ENCODE data around the gene CYS1.

Gene CYS1

DNA sequence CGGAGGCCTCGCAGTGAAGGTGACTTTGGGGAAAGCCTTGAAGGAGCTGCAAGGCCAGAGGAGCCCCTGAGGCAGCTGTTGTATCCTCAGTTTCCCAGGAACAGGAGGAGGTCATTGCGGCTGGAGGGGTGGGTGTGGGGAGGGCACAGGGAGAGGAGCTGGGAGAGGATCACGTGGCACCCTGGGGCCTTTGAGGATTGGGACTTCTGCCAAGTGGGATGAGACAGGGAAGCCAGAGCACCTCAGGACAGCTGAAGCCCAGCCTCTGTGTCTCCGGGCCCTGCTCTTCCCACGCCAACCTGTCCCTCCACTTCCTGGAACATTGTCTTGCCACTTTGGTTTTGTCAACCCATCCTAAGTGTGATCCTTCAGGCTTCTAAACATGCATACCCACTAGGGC, 23.0 kb upstream of the CYS1 start:
- Histone ChIP-seq H3K4me3 (ENCODE audit: severe bottlenecking) (no peak overlapping the region), H3K9me3 (ENCODE audit: severe bottlenecking) (peaks cover 4% of the 10 kb centered on the region), H3K36me3 (ENCODE audit: low read depth) (no peaks in the 10 kb centered on the region), H3K27ac (ENCODE audit: poor library complexity, severe bottlenecking) (no peak overlapping the region), H3K27me3 (ENCODE audit: insufficient read depth, poor library complexity, severe bottlenecking) (no peaks in the 10 kb centered on the region), H3K4me1 (ENCODE audit: insufficient read depth, poor library complexity, severe bottlenecking) (no peaks in the 10 kb centered on the region)
- ATAC-seq (ENCODE audit: low read depth) (no peak), DNase-seq (ENCODE audit: low spot score) (no peak)
- no peak for TF ChIP-seq CTCF (IDR thresholded peaks at IDR 0.05; ENCODE audit: poor library complexity, severe bottlenecking)

DNA sequence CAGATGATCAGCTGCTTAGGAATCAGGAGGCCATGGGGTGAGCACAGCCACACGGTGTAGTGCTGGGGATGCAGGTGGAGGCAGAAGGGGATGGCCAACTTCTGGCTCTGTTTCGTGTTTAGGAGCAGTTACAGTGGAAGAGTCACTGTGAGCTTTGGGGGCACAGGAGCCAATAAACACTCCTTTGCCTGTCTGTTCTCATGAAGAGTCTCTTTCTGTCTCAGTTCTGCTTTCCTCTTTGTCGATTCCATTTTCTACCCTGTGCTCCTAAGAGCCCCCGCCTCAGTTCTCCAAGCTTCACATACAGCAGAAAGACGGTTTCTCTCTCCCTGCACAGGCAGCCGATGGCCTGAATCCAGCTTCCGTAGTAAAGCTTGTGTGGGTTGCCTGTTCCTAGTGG, 21.3 kb upstream of the CYS1 start:
- H3K36me3 ChIP-seq (ENCODE audit: low read depth) = no peaks in the 10 kb centered on the region
- peaks cover 2% of the 10 kb centered on the region for H3K9me3 ChIP-seq (ENCODE audit: severe bottlenecking)
- H3K4me1 ChIP-seq (ENCODE audit: insufficient read depth, poor library complexity, severe bottlenecking) = no peaks in the 10 kb centered on the region
- no peak for TF ChIP-seq CTCF (IDR thresholded peaks at IDR 0.05; ENCODE audit: poor library complexity, severe bottlenecking)
- no peak overlapping the region for H3K27ac ChIP-seq (ENCODE audit: poor library complexity, severe bottlenecking)
- no peaks in the 10 kb centered on the region for H3K27me3 ChIP-seq (ENCODE audit: insufficient read depth, poor library complexity, severe bottlenecking)
- no peak for DNase-seq (ENCODE audit: low spot score)
- no peak overlapping the region for H3K4me3 ChIP-seq (ENCODE audit: severe bottlenecking)
- ATAC-seq (ENCODE audit: low read depth) = no peak

DNA sequence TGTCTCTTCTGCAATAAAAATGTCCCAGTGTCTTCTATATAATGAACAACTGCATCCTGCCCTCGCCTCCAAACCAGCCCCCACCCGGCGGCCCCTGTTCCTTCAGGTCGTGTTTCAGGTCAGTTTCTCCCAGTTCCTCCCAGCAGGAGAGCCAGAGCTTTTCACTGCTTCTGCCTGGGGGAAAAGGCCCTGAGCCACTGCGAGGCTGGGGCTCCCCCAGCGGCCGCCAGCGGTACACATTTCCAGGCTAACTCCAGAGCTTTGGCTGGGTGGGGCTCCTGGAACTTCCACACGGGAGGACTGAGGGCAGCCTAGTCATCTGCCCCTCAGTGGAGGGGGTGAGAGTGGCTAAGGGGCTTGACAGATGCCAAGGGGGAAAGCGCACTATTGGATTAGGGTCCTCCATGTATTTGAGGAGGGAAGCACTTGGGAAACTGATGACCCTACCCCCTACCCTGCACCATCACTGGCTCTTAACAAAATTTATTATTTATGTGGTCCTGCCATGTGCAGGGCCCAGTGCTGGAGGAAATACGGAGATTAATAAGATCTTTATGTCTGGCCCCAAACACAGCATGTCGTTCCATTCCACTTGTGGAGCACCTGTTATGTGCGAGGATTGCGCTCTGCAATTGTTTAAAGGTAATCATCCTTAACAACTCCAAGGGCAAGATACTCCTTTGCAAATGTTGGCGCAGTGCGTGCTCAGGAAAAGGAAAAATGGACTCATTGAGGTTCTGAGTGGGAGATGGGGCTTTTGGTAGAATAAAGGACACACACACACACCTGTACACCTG, 17.3 kb upstream of the CYS1 start:
- H3K4me3 ChIP-seq (ENCODE audit: severe bottlenecking) = no peak overlapping the region
- no peaks in the 10 kb centered on the region for H3K27me3 ChIP-seq (ENCODE audit: insufficient read depth, poor library complexity, severe bottlenecking)
- H3K27ac ChIP-seq (ENCODE audit: poor library complexity, severe bottlenecking) = no peak overlapping the region
- ATAC-seq (ENCODE audit: low read depth) (peak; percentile 96), DNase-seq (ENCODE audit: low spot score) (no peak)
- peak; percentile 95 for TF ChIP-seq CTCF (IDR thresholded peaks at IDR 0.05; ENCODE audit: poor library complexity, severe bottlenecking)
- H3K4me1 ChIP-seq (ENCODE audit: insufficient read depth, poor library complexity, severe bottlenecking) = peaks cover 7% of the 10 kb centered on the region
- no peaks in the 10 kb centered on the region for H3K36me3 ChIP-seq (ENCODE audit: low read depth)
- H3K9me3 ChIP-seq (ENCODE audit: severe bottlenecking) = no peaks in the 10 kb centered on the region

DNA sequence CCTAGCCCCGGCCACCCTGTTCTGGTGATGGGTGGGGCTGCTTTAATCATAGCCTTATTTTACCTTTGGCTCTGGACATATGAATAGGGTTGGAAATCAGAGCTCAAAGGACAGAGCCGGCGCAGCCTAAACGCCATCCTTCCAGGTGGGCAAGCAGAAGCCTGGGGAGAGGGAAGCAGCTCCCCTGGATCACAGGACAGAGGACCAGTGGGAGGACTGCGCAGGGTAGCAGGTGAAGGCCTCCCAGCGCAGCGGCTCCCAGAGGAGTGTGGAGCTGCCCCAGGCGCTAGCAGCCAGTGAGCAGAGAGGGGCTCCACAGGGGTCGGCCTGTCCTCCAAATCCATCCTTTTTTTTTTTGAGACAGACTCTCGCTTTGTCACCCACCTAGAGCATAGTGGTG, 16.4 kb upstream of the CYS1 start:
- TF ChIP-seq CTCF (IDR thresholded peaks at IDR 0.05; ENCODE audit: poor library complexity, severe bottlenecking) = no peak
- ATAC-seq (ENCODE audit: low read depth) = no peak
- H3K4me3 ChIP-seq (ENCODE audit: severe bottlenecking) = no peak overlapping the region
- no peaks in the 10 kb centered on the region for H3K9me3 ChIP-seq (ENCODE audit: severe bottlenecking)
- H3K27ac ChIP-seq (ENCODE audit: poor library complexity, severe bottlenecking) = no peak overlapping the region
- DNase-seq (ENCODE audit: low spot score) = no peak
- peaks cover 7% of the 10 kb centered on the region for H3K4me1 ChIP-seq (ENCODE audit: insufficient read depth, poor library complexity, severe bottlenecking)
- no peaks in the 10 kb centered on the region for H3K27me3 ChIP-seq (ENCODE audit: insufficient read depth, poor library complexity, severe bottlenecking)
- no peaks in the 10 kb centered on the region for H3K36me3 ChIP-seq (ENCODE audit: low read depth)

- DNase-seq (ENCODE audit: low spot score) = no peak
- H3K36me3 ChIP-seq (ENCODE audit: low read depth) = no peaks in the 10 kb centered on the region
- H3K9me3 ChIP-seq (ENCODE audit: severe bottlenecking) = no peaks in the 10 kb centered on the region
- H3K27ac ChIP-seq (ENCODE audit: poor library complexity, severe bottlenecking) = no peak overlapping the region
- H3K27me3 ChIP-seq (ENCODE audit: insufficient read depth, poor library complexity, severe bottlenecking) = no peaks in the 10 kb centered on the region
- peaks cover 7% of the 10 kb centered on the region for H3K4me1 ChIP-seq (ENCODE audit: insufficient read depth, poor library complexity, severe bottlenecking)
- no peak for ATAC-seq (ENCODE audit: low read depth)
- no peak overlapping the region for H3K4me3 ChIP-seq (ENCODE audit: severe bottlenecking)
- no peak for TF ChIP-seq CTCF (IDR thresholded peaks at IDR 0.05; ENCODE audit: poor library complexity, severe bottlenecking)
These were observed 15.0 kb upstream of the CYS1 start for GRCh38 chr2:10095175-10095574.
